ENCODE data around the gene TMEM38B.
A peak's percentile ranks its signal among the peaks of the same experiment; 100 is the strongest.

Gene TMEM38B, protein sequence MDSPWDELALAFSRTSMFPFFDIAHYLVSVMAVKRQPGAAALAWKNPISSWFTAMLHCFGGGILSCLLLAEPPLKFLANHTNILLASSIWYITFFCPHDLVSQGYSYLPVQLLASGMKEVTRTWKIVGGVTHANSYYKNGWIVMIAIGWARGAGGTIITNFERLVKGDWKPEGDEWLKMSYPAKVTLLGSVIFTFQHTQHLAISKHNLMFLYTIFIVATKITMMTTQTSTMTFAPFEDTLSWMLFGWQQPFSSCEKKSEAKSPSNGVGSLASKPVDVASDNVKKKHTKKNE

DNA sequence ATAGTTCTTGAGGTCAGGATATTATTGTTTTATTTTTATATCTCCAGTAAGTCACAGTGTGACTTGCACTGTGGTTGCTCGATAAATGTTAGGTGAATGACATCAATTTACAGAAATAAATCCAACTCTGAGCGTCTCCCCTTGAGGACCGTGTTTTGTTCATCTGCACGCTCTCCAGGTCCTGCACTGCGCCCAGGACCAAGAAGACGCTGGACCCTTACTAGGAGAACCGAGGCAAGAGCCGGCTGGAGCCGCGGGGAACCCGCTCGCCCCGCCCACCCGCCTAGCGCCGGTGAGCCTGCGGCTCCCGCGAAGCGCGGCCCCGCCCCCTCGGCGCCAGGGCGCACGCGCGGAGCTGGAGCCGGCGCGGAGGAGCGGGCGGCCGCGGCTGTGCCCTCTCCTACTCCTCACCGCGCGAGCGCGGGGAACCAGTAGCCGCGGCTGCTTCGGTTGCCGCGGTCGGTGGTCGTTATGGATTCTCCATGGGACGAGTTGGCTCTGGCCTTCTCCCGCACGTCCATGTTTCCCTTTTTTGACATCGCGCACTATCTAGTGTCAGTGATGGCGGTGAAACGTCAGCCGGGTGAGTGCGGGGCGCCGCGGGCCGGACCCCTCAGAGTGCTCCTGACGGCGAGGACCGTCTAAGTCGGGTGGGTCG lies at the start of gene TMEM38B:
TMEM38B (plus strand) TSS at position 352 of the 658 bp plus-strand sequence; CDS start at position 472, 120 bp downstream.
- peak; percentile 67 for DNase-seq

DNA sequence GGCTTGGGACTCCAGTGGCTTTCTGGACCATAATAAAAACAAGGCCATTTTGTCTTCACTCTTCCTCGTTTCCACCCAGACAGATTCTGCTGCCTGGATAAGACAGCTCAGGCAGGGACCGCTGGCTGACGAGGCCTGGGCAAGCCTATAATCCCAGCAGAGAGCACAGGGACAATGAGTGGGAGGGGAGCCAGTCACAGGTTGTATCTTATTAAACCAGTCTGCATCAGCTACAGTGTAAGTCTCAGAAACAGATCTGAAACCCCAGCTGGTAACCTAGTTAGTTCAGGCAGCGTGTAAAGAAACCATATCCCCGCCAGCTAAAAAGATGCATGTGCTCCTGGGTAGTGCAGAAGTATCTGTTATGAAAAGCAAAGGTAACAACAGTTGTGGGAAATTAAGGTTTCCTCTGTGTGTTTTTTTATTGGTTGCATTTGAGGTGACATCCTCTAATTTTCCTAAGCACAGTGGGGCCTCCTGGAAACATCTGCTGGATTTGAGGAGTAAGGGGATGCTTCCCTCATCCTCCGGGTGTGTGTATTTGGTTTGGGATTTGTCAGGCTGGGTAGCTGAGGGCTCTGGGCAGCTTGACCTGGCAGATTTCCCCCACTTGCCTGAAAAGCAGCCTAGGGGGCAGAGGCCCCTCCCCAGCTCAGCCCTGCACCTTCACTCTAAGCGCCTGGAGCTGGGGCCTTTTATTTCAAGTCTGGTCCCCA lies 47.3 kb upstream of the TMEM38B start:
- DNase-seq = peak; percentile 71

DNA sequence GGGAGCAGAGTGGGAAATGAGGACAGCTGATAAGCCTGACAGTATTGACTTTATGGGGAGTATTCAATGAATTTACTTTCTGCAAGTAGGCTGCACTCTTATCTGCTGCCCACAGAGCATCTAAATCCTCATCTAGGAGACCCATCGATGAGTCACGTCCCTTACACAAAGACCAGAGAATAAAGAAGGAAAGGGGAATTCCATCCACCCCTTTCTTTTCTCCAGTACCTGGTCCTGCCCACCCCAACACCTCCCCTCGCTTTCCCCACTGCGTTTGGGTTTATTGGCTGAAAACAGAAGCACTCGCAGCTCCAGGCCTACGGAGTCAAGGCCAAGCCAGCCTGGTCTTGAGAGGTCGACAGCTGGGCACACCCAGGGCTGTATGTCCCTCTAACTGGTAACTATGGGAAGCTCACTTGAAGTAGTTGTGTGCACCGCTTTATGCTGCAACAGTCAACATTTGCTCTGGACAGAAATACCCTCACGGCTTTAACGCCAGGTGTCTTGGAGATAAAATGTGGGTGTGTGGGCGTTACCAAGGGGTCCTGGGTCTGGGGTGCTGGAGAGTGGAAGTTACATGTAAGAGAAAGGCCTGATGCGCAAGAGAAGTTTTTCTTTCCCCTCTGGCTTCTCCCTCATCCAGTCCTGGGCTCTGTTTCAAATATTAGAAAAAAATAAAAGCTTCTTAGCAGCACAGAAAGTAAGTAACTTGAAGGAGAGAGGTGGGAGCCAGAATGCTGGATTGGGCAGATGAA lies 46.6 kb upstream of the TMEM38B start:
- no peak for DNase-seq

DNA sequence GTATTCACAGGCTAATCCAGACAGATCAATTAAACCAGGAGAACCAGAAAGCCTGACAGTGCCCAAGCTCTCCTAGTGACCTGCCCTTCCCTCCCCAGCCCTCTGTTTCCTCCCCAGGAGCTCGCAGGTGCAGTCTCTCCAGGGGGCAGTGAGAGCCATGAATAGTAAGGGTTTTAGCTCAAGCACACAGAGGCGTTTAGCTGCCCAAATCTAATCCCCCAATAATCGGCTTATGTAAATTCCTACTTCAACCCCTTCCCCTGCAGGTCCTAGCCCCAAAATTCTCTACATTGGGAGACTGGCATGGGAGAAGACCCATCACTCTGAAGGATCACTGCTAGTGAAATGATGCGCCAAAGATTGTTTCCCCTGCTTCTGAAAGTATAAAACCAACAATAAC lies 42.5 kb upstream of the TMEM38B start:
- DNase-seq = no peak

DNA sequence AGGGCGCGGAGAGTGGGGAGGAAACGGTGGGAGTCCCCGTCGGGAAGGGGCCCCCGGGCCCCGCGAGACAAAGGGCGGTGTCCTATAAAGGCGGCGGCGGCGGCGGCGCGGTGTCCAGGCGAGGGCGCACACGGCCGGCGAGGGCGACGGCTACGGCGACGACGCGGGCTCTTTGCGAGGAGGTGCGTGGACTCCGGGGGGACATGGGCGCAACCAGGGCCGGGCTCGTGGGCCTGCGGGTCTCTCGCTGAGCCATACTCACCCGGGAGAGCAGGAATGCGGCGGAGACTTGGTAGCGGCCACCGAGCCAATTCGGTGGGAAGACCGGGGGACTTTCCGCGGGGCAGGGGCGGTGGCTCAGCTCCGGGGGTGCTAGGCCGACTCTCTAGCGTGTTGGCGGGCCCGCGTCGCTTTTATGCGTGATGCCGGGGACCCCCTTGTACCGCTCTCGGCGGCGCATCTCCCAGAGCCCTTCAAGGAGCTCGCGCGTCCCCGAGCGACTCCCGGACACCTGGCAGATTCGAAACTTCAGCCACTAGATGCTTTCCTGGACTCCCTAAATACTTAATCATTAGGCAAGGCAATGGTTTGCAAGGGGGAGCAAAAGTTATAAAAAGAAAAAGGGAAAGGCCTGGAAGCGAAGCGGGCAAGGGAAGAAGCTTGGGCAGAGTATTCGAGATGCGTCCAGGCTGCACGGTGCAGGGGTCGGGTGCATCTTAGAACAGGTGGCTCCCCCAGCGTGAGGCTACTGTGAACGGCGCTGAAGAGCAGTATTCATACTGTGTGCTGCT lies 38.0 kb upstream of the TMEM38B start:
- peak; percentile 55 for DNase-seq

DNA sequence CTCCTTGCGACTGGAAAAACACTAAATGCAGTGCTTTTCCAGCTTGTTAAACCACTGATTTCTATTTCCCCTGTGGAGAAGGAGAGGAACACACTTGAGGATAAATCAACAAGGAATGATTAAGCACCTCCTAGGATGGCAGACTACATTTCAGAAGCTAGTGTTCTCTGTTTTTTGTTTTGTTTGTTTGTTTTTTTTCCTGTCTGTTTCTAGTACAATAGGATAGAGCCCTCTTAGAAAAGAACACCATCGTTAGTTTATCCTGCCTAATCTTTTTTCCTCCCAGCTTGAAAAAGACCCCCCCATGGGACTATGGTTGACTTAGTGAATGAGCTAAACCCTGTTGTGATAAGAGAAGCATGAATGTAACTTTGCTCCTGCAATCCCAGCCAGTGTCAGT lies 36.0 kb upstream of the TMEM38B start:
- DNase-seq = no peak

DNA sequence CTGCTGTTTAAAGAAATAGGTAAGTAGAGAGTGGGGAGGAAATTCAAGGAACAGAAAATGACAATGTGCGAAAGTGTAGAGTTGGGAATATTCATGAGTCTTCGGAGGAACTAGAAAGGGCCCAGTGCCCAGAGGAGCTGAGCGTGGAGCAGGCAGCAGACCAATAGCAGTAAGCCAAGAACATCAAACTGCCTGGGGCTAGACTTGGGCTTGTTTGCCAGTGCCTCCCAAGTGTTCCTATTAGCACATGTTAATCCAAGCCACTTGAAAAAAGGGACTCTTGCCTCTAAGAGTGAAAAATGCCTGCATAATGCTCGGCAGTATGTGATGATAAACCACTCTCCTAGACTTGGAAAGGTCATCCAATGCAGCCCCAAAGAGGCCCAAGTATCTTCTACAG lies 33.3 kb upstream of the TMEM38B start:
- DNase-seq = no peak

DNA sequence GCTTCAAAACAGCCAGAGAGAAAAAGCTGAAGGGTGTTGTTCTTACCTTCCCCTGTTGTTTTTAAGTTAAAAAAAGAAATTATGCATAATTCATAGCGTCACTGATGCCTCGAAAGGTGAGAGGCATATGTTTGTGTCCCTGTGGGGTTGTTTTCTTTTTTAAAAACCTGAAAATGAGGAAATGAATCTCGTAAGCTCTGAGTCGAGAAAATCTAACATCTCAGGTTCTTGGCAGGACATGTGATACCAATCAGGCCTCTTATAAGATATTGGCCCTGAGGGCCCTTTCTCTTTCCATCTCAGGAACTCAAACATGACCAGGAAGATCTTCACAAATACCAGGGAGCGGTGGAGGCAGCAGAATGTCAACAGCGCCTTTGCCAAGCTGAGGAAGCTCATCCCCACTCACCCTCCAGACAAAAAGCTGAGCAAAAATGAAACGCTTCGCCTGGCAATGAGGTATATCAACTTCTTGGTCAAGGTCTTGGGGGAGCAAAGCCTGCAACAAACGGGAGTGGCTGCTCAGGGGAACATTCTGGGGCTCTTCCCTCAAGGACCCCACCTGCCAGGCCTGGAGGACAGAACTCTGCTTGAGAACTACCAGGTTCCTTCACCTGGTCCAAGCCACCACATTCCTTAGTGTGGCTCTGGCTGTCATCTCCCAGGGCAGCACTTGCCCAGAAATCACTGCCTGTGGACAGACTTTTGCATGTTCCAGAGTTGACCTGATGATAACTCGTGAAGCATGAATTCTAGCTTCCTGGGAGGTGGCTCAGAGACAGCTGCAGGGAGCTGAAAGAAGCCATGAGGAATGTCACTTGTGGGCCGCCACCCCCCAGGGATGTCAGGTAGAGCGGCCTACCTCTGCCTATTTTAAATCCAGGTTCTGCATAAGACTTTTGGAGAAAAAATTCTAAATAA lies 31.9 kb upstream of the TMEM38B start, which contains the start of gene TAL2:
TAL2 (plus strand) TSS at position 274 of the 921 bp plus-strand sequence; CDS start at position 314, 40 bp downstream.
- no peak for DNase-seq

DNA sequence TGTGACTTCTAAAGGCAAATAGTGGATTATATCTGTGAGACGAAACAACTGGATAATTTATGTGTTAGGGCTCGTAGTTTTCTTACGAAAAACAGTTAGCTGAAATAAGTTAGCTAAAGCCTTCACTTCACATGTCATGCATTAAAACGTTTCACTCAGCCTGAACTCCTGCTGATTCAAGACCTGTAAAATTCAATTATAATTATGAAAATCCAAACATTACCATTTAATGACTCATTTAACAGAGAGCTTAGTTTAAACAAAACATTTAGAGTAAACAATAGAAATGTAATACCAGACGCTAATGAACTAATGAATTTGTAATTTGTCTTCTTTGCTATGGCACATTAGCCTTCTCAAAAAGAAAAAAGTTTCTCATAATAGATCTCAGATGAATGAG lies 30.4 kb upstream of the TMEM38B start:
- DNase-seq = no peak

DNA sequence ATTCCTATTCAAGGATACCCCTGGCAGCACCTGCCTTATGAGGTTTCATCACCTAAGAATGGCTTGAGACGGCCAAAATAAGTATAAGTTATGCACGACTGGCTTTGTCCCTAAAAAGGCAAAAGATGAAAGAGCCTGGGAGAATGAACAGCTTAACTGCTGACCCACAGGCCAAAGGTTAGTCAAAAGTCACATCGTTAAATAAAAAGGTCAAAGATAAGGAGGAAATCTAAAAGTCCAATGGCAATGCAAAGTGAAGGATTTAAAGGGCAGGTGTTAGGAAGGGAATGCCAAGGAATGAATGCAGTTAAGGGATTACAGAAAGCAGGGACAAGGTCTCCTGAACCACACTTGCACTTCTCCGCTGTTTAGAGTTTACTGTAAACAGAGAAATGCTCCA lies 26.5 kb upstream of the TMEM38B start:
- no peak for DNase-seq

DNA sequence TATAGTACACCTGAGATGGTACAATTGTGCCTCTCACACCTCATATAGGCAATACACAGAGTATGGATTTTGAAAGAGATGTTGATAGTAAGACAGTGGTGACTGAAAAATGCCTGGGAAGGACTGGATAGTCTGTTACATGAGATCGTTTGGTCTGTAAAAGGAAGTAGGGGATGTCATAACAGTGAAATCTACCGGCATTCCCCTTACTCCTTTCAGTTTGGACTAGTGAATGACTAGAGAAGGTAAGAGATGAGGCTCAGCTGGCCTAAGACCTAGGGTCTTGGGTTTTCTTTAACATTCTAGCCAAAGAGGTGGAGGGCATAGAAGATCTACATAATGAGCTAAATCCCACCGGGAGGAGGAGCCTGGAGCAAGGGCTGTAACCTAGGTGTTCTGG lies 24.0 kb upstream of the TMEM38B start:
- no peak for DNase-seq

DNA sequence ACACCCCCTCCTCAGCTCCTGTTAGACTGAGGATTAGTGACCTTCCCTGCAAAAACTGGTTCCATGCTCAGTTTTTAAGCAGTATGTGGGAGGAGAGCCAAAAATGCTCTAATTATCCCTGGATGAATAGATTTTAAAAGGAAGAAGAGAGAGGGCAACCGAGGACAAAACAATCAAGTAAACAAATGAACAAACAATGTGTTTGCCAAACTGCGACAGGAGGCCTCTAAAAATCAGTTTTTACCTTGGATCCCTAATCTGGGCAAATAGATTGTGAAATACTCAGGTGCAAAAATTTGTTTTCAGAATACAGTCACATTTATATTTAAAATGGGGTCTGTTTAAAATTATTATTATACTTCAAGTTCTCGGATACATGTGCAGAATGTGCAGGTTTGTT lies 23.6 kb upstream of the TMEM38B start:
- DNase-seq = no peak

DNA sequence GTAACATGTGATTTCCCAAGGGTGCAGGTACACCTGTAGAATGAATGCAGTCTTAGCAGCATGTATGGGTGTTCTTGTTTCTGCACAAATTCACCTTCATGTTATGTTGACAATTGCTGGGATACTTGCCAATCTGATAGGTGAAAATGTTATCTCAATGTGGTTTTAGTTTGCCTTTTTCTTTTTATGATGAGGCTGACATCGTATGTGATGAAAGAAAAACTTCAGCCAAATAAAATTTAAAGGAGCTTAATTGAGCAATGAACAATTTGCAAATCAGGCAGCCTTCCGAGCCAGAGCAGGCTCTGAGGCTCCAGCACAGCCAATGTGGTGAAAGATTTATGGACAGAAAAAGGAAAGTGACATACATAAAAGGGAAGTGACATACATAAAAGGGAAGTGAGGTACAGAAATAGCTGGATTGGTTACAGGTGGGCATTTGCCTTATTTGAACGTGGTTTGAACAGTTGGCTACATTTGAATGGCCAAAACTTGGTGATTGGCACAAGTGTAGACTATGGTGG lies 21.6 kb upstream of the TMEM38B start:
- no peak for DNase-seq

DNA sequence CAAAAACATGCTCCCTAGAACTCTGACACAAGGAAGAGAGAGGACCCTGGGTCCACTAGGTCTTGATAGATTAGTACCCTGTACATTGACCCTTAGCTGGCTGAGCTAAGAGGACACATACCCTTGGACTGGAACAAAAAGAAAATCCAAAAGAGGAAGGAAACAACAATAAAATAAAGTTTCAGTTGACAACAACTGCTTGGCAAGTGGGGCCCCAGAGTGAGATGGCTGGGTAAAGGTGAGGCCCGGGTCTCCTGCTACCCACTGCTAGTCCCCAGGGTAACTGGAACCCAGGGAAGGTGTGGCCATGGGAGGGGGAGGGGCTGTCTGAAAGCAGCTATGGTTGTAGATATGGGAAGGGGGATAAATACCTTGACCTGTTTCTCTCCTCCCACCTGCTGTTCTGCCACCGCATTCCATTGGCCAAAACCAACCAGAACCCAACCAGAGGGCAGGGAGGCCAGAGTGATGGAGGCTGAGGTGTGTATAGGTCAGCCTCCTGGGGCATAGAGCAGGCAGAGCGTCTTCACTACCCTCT lies 20.4 kb upstream of the TMEM38B start:
- no peak for DNase-seq

DNA sequence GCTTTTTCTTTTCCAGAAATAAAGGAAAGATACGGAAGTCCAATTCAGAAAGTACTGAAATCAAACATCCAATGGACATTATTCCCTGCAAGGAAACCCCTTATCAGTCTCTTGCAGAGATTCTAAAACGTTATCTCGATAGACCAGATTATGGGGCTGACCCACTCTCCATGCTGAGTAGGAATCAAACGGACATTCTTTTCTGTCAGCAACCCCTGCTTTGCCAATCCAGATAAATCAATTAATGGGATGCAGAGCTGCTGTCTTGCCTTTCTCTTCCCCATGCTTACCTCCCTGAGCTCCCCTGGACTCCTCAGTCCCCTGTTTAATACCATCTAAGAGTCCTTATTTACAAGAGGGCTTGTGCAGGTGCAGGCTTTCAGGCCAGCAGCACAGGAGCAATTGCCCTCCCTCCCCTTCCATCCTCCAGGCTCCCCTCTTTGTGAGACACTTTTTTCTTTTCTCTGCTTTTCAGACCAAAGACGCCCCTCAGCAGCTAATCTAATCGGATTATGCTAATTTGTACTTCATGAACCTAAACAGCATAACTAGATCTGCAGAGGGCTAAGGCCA lies 17.9 kb upstream of the TMEM38B start:
- no peak for DNase-seq

DNA sequence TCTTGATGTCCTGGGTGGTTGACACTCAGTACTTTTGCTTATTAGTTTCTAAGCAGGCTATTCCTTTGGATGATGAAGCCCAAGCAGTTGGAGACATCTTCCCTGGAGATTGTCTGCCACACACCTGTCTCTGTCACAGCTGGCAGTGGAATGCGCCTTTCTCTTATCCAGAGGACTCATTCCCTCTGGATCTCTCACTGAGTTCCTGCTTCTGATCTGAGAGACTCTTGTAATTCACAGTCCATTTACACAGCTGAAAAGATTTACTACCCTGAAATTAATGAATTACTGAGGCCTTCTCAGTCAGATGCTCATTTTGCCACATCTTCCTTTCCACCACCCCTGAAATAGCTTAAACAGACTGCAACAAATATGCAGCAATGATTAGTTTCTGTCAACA lies 16.2 kb upstream of the TMEM38B start:
- no peak for DNase-seq

DNA sequence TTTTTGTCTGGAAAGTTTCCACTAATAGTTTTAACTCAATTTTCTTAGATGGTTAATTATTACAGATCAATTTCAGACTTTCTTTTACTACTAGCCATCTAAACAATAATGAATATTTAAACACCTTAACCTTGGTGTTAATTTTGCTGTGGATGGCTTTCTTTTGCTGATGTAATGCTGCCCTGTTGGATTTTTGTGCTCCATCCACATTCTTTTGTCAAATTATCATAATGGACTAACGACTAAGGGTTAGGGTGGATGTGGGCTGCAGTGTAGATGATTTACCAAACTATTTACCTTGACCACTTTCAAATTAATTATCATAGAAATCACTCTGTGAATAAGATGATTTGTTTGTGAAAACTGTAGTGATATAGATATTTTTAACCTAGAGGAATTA lies 15.6 kb upstream of the TMEM38B start:
- no peak for DNase-seq

DNA sequence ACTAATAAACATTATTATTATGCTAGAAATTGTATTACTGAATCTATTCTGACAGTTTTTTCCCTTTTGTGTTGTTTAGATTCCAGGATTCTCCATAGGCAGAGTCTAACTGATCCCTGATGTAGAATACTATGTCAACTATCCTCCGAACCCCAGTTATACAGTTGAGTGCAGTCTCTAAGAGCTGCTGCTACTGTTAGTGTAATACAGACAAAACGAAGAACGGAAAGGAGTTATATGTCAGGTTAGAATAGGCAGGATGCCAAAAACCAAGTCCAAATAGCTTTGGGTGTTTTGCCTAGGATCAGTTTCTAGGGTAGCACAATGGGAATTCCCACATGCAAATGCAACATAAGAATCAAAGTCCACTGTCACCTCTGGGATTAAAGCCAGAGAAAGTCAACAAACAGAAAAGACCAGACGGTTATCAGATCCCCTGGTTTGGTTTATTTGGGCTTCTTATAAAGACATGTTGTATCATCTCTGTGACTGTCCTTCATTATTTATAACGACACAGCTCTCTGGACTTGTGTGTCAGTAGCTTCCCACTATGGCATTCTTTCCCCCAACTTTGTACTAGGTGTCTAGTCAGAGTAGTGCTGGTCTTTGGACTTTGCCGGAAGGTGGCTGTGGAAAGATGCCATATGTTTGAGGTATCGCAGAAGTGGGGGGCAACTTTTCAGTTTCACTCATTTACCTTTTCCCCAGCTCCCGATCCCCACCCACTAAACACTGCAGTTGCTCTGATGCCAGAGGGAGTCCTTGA lies 14.9 kb upstream of the TMEM38B start:
- DNase-seq = no peak

DNA sequence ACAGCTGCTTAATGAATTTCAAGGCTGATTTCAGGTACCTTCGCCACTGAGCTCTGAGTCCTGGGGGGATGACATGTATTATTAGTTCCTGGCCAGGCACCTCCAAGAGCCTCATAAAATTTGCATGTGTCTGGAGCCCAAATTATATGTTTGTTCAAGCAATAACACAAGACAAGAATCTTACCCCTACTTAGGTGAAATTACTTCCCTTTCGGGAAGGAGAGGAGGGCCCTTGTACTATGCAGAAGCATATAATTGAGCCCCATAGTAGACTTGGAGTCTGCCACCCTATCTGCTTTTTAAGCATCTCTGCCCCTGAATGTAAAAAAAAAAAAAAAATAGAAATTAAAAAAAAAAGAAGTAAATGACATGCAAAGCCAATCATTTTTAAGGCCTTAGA lies 13.0 kb upstream of the TMEM38B start:
- no peak for DNase-seq

DNA sequence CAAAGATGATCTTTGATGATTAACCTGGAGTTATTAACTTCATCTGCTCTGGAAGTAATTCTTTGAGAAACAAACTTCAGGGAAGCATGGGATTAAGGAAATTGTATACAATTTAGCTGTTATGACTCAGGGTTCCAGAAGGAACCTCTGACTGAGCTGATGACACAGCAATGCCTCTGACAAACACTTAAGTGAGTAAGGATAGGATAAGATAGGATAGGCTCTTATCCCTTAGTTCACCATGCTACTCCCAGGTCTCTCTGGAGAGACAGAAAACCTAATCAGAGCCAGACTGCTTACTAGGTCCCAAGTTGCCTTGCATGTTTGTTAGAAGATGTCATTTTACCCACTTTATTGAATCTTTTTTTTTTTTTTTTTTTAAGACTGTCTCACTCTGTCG lies 12.6 kb upstream of the TMEM38B start:
- no peak for DNase-seq
